K562 (cell line): ENCODE results near the gene MBNL2. TPM values are rescaled to one million over a fixed set of nuclear protein-coding genes. Genes with fewer than 3 reads are reported as not detected.

Source experiments
- ATAC-seq: fragments of 200-7000 bp; cut with Tn5 transposase; 3 replicates; pipeline ENCODE4 v1.9.1; 2020; ENCODE audit warnings: moderate library complexity
- BruUV-seq: library from RNA; stranded (reverse); fragments of 400-500 nt; replicated peaks from 2 replicates; lab custom pipeline; 2021; lab: Mats Ljungman, UMichigan
- CTCF ChIA-PET: fragments of 300-600 bp; formaldehyde crosslinking; extraction: SDS; loops from one replicate; lab custom pipeline; 2021; ENCODE audit warnings: low intra/inter-chr PET ratio; lab: Yijun Ruan, JAX
- POLR2A ChIA-PET: fragments of 300-600, 350-650 bp; sonication (Branson Sonifier 250); formaldehyde crosslinking; extraction: SDS; loops from one replicate; lab custom pipeline; 2021; ENCODE audit warnings: antibody characterized with exemption, inconsistent platforms; lab: Yijun Ruan, JAX
- DNase-seq, 4 experiments: peaks; one replicate each; pipeline versions ENCODE4 v3.0.0 to v3.0.0-alpha.2; 2011 to 2018; ENCODE audit warnings: low spot score in 3 of 4, mixed read lengths in 3 of 4; ENCODE audit errors: extremely low read depth in 1 of 4
- FAIRE-seq: peaks from 2 replicates; lab custom pipeline; 2011; peaks lifted over from hg19 to GRCh38; lab: Jason Lieb, UNC
- H2AFZ ChIP-seq: 2 replicates; pipeline ENCODE4 v1.6.0; 2011; ENCODE audit warnings: low read depth, low read length, control low read depth, inconsistent platforms
- H3K27ac ChIP-seq: fragments of 200-600 bp; 3 replicates; pipeline ENCODE4 v1.8.0; 2011; ENCODE audit warnings: low read depth, mild to moderate bottlenecking, control low read depth, inconsistent platforms, low read length, moderate library complexity, mixed read lengths; ENCODE audit errors: extremely low read depth
- H3K27me3 ChIP-seq, 2 experiments: fragments of 300-600 bp in 1 of 2; 2 replicates in 1 of 2; 3 replicates in 1 of 2; pipeline versions ENCODE4 v1.6.0 to v1.8.0; 2011; ENCODE audit warnings: inconsistent platforms in 2 of 2, low read length in 2 of 2, mild to moderate bottlenecking in 1 of 2, mixed read lengths in 1 of 2, moderate library complexity in 1 of 2; ENCODE audit not compliant: control insufficient read depth in 2 of 2, insufficient read depth in 2 of 2
- H3K36me3 ChIP-seq: fragments of 300-600 bp; 3 replicates; pipeline ENCODE4 v1.8.0; 2011; ENCODE audit warnings: mild to moderate bottlenecking, low read length, inconsistent platforms; ENCODE audit not compliant: control insufficient read depth, insufficient read depth
- H3K4me1 ChIP-seq, 2 experiments: fragments of 200-600 bp in 1 of 2; replicated peaks in 1 of 2; 2 replicates in 1 of 2; 3 replicates in 1 of 2; pipeline versions ENCODE4 v1.5.1 to v1.8.0; 2011; ENCODE audit warnings: inconsistent platforms in 2 of 2, low read length in 2 of 2, mild to moderate bottlenecking in 1 of 2, mixed read lengths in 1 of 2, moderate library complexity in 1 of 2; ENCODE audit not compliant: control insufficient read depth in 2 of 2, insufficient read depth in 2 of 2
- H3K4me2 ChIP-seq: 2 replicates; pipeline ENCODE4 v1.6.1; 2011; ENCODE audit warnings: low read length, control low read depth, inconsistent platforms, mixed read lengths; ENCODE audit not compliant: insufficient read depth
- H3K4me3 ChIP-seq: fragments of 200-600 bp; sonication (generic), shearing (Covaris generic); 2 replicates; pipeline ENCODE4 v1.5.1; 2016; ENCODE audit warnings: control low read depth, inconsistent platforms
- H3K79me2 ChIP-seq: fragments of 200-600 bp; 3 replicates; pipeline ENCODE4 v1.8.0; 2011; ENCODE audit warnings: low read length, inconsistent platforms; ENCODE audit not compliant: control insufficient read depth, insufficient read depth
- H3K9ac ChIP-seq, 2 experiments: 2 replicates each; pipeline versions ENCODE4 v1.6.0 to v1.6.1; 2011; ENCODE audit warnings: low read depth in 2 of 2, low read length in 2 of 2, control low read depth in 1 of 2, inconsistent platforms in 1 of 2, mild to moderate bottlenecking in 1 of 2, mixed read lengths in 1 of 2; ENCODE audit not compliant: insufficient read depth in 1 of 2
- H3K9me1 ChIP-seq: one replicate; pipeline ENCODE4 v1.6.0; 2011; ENCODE audit warnings: inconsistent platforms, mild to moderate bottlenecking, low read length, moderate library complexity; ENCODE audit not compliant: control insufficient read depth, insufficient read depth
- H3K9me3 ChIP-seq: replicated peaks from 2 replicates; pipeline ENCODE4 v1.5.1; 2011; ENCODE audit warnings: low read depth, low read length, inconsistent platforms; ENCODE audit not compliant: control insufficient read depth, insufficient read depth
- H4K20me1 ChIP-seq: replicated peaks from 2 replicates; pipeline ENCODE4 v1.6.1; 2011; ENCODE audit warnings: low read length, inconsistent platforms, mixed read lengths; ENCODE audit not compliant: control insufficient read depth, insufficient read depth
- L3MBTL2 ChIP-seq: fragments of 450-650 bp; IDR thresholded peaks from 2 replicates; pipeline ENCODE4 v1.6.1; 2016; ENCODE audit warnings: mild to moderate bottlenecking, moderate library complexity
- NCOA6 ChIP-seq: fragments of 450-650 bp; IDR thresholded peaks from 2 replicates; pipeline ENCODE4 v1.6.1; 2017; ENCODE audit warnings: mild to moderate bottlenecking
- RBBP5 ChIP-seq: fragments of 200-600 bp; sonication (generic); IDR thresholded peaks from 2 replicates; pipeline ENCODE4 v1.6.1; 2012; ENCODE audit warnings: borderline replicate concordance, mild to moderate bottlenecking, low read length, control low read depth, inconsistent platforms; ENCODE audit not compliant: insufficient read depth, poor library complexity, severe bottlenecking
- ZNF165 ChIP-seq: fragments of 250-450 bp; sonication (Bioruptor Pico); IDR thresholded peaks from 2 replicates; pipeline ENCODE4 v1.4.0; 2020; ENCODE audit warnings: borderline replicate concordance
- ZSCAN29 ChIP-seq: fragments of 450-650 bp; IDR thresholded peaks from 2 replicates; pipeline ENCODE4 v1.6.1; 2017
- WGBS: fragments of 100-300 bp; shearing (Covaris generic); methylation state at CpG from one replicate; pipeline ENCODE4 v1.1.6; 2016; ENCODE audit warnings: low coverage, mixed read lengths; ENCODE audit not compliant: insufficient coverage; ENCODE audit errors: missing lambda C conversion rate; 5-methylcytosine and 5-hydroxymethylcytosine counted together
- in situ Hi-C: fragments of 300-500 bp; cut with MboI; formaldehyde crosslinking; loops from 4 replicates; pipeline ENCODE4 v1.15.0; 2018; ENCODE audit warnings: inconsistent platforms, mixed read lengths
- intact Hi-C: fragments of 100-400 bp; cut with micrococcal nuclease; formaldehyde crosslinking; loops from 2 replicates; pipeline ENCODE4 v1.14.2; 2022
- polyA plus RNA-seq, 8 experiments: library from polyadenylated mRNA; depleted of rRNA in 4 of 8; stranded (reverse) in 5 of 8; unstranded in 3 of 8; fragments of >200 nt; fragmentation: Nextera tagmentation in 2 of 8; fragmentation: Illumina TruSeq in 1 of 8; extraction: Ambion mirVana in 2 of 8; extraction: Trizol in 1 of 8; gene quantifications; 2 replicates each; pipeline versions ENCODE4 v1.2.1 to v1.2.3, GENCODE V29; 2011 to 2014; ENCODE audit warnings: inconsistent platforms in 1 of 8, missing spikeins in 1 of 8
- total RNA-seq, 7 experiments: library from RNA; depleted of rRNA in 6 of 7; stranded (reverse); fragments of >200 nt in 6 of 7; fragmentation: Illumina TruSeq in 2 of 7; extraction: Trizol in 2 of 7; gene quantifications; 2 replicates each; pipeline versions ENCODE4 v1.2.1 to v1.2.3, GENCODE V29; 2011 to 2021; ENCODE audit warnings: low replicate concordance in 1 of 7
- TF ChIP-seq, protein P1 (sequence below): fragments of 450-650 bp; IDR thresholded peaks from 2 replicates; pipeline ENCODE4 v1.6.1; 2016; ENCODE audit warnings: mild to moderate bottlenecking, moderate library complexity
- TF ChIP-seq, protein P2 (sequence below), 2 experiments: IDR thresholded peaks; 2 replicates each; pipeline ENCODE4 v1.6.1; 2011; ENCODE audit warnings: borderline replicate concordance in 1 of 2, control low read depth in 1 of 2, low read depth in 1 of 2, low read length in 1 of 2, mild to moderate bottlenecking in 1 of 2, mixed read lengths in 1 of 2, moderate library complexity in 1 of 2; ENCODE audit not compliant: insufficient read depth in 1 of 2, insufficient read length in 1 of 2, poor library complexity in 1 of 2, severe bottlenecking in 1 of 2; ENCODE audit errors: extremely low read depth in 1 of 2

The MBNL2 gene
- total and polyA plus RNA-seq, 9 of the 15 experiments (the other 6 are each of a cell fraction or from before 2014, with no cell fraction given): 7.0 to 24.8 (median 13.8) TPM

DNA sequence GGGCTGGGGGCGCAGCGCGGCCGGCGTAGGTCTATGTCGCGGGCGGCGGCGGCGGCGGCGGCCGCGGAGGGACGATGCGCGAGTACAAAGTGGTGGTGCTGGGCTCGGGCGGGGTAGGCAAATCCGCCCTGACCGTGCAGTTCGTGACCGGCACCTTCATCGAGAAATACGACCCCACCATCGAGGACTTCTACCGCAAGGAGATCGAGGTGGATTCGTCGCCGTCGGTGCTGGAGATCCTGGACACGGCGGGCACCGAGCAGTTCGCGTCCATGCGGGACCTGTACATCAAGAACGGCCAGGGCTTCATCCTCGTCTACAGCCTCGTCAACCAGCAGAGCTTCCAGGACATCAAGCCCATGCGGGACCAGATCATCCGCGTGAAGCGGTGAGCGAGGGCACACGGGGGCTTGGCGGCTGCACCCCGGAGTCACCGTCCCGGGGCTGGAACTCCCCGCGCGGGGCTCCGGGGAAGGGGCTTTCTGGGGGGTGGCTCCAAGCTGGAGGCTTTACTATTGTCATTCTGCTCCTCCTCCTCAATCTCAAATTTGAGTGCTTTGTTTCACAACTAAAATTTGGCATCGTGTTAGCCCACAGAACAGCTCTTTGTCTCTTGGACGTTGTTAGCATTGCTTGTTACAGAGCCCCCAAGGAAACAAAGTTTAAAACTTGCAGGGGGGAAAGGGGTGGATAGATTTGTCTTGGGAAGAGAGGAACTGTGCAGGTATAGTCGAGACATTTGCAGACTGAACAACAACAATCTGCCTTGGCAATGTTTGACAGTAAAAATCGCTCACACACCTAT lies 212.5 kb downstream of the MBNL2 start:
- peak overlapping the region; percentile 52 for H3K4me3 ChIP-seq
- peak overlapping the region; percentile 83 for H3K4me2 ChIP-seq
- H3K9me1 ChIP-seq: no peaks in the 10 kb centered on the region
- ATAC-seq (peak; percentile 23), DNase-seq (peak in 1 of 4 experiments; percentile 29), FAIRE-seq (peak; percentile 87)
- BruUV-seq: no TSS peak
- ChIA-PET CTCF (no interaction called here), POLR2A (interaction anchor here (1.0 kb wide), 2 partner anchors 9 to 31 kb away, joined by 3 read pairs; no protein-coding TSS in a partner anchor)
- H2AFZ ChIP-seq: peak overlapping the region; percentile 91
- no peaks in the 10 kb centered on the region for H3K36me3 ChIP-seq
- intact Hi-C loops (loop anchor here (10.0 kb wide), 2 partner anchors 210 to 1760 kb away; partner anchors contain the start of genes DNAJC3 and MBNL2), in situ Hi-C loops (no loop called here)
- no peaks in the 10 kb centered on the region; the same call in 1 of the 2 replicates for H3K9me3 ChIP-seq
- H3K4me1 ChIP-seq: peaks cover 8 to 16% of the 10 kb centered on the region in 2 experiments; a peak in 4 of 5 replicates
- no peaks in the 10 kb centered on the region for H4K20me1 ChIP-seq
- peaks cover 24% of the 10 kb centered on the region for H3K79me2 ChIP-seq
- H3K27me3 ChIP-seq: no peaks in the 10 kb centered on the region
- peak overlapping the region; percentile 36 to 93 for H3K9ac ChIP-seq
- H3K27ac ChIP-seq: peak overlapping the region; percentile 58; the same call in 2 of the 3 replicates
- under 1% methylated on average over 17 of the region's 60 CpGs for WGBS
- TF ChIP-seq, protein P1, sequence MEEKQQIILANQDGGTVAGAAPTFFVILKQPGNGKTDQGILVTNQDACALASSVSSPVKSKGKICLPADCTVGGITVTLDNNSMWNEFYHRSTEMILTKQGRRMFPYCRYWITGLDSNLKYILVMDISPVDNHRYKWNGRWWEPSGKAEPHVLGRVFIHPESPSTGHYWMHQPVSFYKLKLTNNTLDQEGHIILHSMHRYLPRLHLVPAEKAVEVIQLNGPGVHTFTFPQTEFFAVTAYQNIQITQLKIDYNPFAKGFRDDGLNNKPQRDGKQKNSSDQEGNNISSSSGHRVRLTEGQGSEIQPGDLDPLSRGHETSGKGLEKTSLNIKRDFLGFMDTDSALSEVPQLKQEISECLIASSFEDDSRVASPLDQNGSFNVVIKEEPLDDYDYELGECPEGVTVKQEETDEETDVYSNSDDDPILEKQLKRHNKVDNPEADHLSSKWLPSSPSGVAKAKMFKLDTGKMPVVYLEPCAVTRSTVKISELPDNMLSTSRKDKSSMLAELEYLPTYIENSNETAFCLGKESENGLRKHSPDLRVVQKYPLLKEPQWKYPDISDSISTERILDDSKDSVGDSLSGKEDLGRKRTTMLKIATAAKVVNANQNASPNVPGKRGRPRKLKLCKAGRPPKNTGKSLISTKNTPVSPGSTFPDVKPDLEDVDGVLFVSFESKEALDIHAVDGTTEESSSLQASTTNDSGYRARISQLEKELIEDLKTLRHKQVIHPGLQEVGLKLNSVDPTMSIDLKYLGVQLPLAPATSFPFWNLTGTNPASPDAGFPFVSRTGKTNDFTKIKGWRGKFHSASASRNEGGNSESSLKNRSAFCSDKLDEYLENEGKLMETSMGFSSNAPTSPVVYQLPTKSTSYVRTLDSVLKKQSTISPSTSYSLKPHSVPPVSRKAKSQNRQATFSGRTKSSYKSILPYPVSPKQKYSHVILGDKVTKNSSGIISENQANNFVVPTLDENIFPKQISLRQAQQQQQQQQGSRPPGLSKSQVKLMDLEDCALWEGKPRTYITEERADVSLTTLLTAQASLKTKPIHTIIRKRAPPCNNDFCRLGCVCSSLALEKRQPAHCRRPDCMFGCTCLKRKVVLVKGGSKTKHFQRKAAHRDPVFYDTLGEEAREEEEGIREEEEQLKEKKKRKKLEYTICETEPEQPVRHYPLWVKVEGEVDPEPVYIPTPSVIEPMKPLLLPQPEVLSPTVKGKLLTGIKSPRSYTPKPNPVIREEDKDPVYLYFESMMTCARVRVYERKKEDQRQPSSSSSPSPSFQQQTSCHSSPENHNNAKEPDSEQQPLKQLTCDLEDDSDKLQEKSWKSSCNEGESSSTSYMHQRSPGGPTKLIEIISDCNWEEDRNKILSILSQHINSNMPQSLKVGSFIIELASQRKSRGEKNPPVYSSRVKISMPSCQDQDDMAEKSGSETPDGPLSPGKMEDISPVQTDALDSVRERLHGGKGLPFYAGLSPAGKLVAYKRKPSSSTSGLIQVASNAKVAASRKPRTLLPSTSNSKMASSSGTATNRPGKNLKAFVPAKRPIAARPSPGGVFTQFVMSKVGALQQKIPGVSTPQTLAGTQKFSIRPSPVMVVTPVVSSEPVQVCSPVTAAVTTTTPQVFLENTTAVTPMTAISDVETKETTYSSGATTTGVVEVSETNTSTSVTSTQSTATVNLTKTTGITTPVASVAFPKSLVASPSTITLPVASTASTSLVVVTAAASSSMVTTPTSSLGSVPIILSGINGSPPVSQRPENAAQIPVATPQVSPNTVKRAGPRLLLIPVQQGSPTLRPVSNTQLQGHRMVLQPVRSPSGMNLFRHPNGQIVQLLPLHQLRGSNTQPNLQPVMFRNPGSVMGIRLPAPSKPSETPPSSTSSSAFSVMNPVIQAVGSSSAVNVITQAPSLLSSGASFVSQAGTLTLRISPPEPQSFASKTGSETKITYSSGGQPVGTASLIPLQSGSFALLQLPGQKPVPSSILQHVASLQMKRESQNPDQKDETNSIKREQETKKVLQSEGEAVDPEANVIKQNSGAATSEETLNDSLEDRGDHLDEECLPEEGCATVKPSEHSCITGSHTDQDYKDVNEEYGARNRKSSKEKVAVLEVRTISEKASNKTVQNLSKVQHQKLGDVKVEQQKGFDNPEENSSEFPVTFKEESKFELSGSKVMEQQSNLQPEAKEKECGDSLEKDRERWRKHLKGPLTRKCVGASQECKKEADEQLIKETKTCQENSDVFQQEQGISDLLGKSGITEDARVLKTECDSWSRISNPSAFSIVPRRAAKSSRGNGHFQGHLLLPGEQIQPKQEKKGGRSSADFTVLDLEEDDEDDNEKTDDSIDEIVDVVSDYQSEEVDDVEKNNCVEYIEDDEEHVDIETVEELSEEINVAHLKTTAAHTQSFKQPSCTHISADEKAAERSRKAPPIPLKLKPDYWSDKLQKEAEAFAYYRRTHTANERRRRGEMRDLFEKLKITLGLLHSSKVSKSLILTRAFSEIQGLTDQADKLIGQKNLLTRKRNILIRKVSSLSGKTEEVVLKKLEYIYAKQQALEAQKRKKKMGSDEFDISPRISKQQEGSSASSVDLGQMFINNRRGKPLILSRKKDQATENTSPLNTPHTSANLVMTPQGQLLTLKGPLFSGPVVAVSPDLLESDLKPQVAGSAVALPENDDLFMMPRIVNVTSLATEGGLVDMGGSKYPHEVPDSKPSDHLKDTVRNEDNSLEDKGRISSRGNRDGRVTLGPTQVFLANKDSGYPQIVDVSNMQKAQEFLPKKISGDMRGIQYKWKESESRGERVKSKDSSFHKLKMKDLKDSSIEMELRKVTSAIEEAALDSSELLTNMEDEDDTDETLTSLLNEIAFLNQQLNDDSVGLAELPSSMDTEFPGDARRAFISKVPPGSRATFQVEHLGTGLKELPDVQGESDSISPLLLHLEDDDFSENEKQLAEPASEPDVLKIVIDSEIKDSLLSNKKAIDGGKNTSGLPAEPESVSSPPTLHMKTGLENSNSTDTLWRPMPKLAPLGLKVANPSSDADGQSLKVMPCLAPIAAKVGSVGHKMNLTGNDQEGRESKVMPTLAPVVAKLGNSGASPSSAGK: peak; percentile 80
- TF ChIP-seq ZNF165 (CRISPR knock-in tag): no peak
- 0 out of 2 replicates have a peak, but pooled peaks have one; percentile 50 for TF ChIP-seq NCOA6
- peak; percentile 76 for TF ChIP-seq ZSCAN29
- TF ChIP-seq, protein P2, sequence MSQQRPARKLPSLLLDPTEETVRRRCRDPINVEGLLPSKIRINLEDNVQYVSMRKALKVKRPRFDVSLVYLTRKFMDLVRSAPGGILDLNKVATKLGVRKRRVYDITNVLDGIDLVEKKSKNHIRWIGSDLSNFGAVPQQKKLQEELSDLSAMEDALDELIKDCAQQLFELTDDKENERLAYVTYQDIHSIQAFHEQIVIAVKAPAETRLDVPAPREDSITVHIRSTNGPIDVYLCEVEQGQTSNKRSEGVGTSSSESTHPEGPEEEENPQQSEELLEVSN (IDR thresholded peaks at IDR 0.05; ENCODE audit: borderline replicate concordance in 1 of 2, extremely low read depth in 1 of 2, insufficient read depth in 1 of 2, insufficient read length in 1 of 2, low read depth in 1 of 2, low read length in 1 of 2, poor library complexity in 1 of 2, severe bottlenecking in 1 of 2): peak; percentile 21 to 50
- peak; percentile 52; the same call in 1 of the 2 replicates for TF ChIP-seq L3MBTL2
- TF ChIP-seq RBBP5: peak; percentile 29
